Measurements from ENCODE around the gene SPATS2L. TPM values are rescaled to one million over a fixed set of nuclear protein-coding genes. Genes with fewer than 3 reads are reported as not detected.

The SPATS2L gene
- total RNA-seq, 1 donor from 2014 or later, result 100 TPM

GRCh38 chr2:200356321-200356720, 49.8 kb downstream of the SPATS2L start:
- Histone ChIP-seq H3K4me3 (no peak overlapping the region), H3K9me3 (no peaks in the 10 kb centered on the region), H3K4me1 (peaks cover 12% of the 10 kb centered on the region), H3K27ac (no peak overlapping the region), H3K36me3 (no peaks in the 10 kb centered on the region), H3K27me3 (ENCODE audit: low read depth) (no peaks in the 10 kb centered on the region)
- no peak for DNase-seq
- intact Hi-C loops (cut with DNase I), result no loop called here
- no peak for ATAC-seq
- TF ChIP-seq, protein P1, sequence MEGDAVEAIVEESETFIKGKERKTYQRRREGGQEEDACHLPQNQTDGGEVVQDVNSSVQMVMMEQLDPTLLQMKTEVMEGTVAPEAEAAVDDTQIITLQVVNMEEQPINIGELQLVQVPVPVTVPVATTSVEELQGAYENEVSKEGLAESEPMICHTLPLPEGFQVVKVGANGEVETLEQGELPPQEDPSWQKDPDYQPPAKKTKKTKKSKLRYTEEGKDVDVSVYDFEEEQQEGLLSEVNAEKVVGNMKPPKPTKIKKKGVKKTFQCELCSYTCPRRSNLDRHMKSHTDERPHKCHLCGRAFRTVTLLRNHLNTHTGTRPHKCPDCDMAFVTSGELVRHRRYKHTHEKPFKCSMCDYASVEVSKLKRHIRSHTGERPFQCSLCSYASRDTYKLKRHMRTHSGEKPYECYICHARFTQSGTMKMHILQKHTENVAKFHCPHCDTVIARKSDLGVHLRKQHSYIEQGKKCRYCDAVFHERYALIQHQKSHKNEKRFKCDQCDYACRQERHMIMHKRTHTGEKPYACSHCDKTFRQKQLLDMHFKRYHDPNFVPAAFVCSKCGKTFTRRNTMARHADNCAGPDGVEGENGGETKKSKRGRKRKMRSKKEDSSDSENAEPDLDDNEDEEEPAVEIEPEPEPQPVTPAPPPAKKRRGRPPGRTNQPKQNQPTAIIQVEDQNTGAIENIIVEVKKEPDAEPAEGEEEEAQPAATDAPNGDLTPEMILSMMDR (IDR thresholded peaks at IDR 0.05), result no peak

GRCh38 chr2:200356857-200357384, 50.4 kb downstream of the SPATS2L start:
- Histone ChIP-seq H3K27me3 (ENCODE audit: low read depth) (no peaks in the 10 kb centered on the region), H3K36me3 (no peaks in the 10 kb centered on the region), H3K9me3 (no peaks in the 10 kb centered on the region), H3K4me3 (no peak overlapping the region), H3K27ac (no peak overlapping the region), H3K4me1 (peaks cover 12% of the 10 kb centered on the region)
- TF ChIP-seq, protein P1 (IDR thresholded peaks at IDR 0.05), result no peak
- ATAC-seq (no peak), DNase-seq (no peak)
- intact Hi-C loops (cut with DNase I), result no loop called here

DNA sequence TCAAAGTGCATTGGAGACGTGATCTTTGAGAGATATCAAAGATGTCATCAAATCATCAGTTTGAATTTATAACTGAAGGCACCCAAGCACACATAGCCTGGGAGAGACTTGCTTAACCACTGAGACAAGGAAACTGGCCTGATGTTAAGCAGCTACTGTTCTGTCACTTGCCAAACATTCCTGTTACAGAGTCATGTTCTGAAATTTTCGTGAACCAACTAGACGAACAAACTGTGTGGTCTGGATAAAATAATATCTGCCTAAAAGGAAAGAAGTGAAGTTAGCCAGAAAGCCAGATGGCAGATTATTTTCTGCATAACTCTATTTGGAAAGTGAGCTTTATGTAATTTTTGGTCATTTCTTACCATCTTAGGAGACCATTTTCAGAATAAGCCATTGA, 51.4 kb downstream of the SPATS2L start:
- no peak overlapping the region for H3K27ac ChIP-seq
- no peak for ATAC-seq

GRCh38 chr2:200359552-200359951, 53.1 kb downstream of the SPATS2L start:
- intact Hi-C loops (cut with DNase I), result no loop called here
- Histone ChIP-seq H3K27me3 (ENCODE audit: low read depth) (no peaks in the 10 kb centered on the region), H3K36me3 (no peaks in the 10 kb centered on the region), H3K4me3 (no peak overlapping the region), H3K27ac (no peak overlapping the region), H3K4me1 (no peaks in the 10 kb centered on the region), H3K9me3 (no peaks in the 10 kb centered on the region)
- TF ChIP-seq, protein P1 (IDR thresholded peaks at IDR 0.05), result no peak
- ATAC-seq, result no peak
- DNase-seq, result no peak

More for the DNA sequence above, 51.4 kb downstream of the SPATS2L start:
- no peak for DNase-seq
- no peaks in the 10 kb centered on the region for H3K9me3 ChIP-seq
- H3K4me1 ChIP-seq, result peaks cover 4% of the 10 kb centered on the region
- TF ChIP-seq, protein P1 (IDR thresholded peaks at IDR 0.05), result no peak
- intact Hi-C loops (cut with DNase I), result no loop called here
- H3K27me3 ChIP-seq (ENCODE audit: low read depth), result no peaks in the 10 kb centered on the region
- H3K4me3 ChIP-seq, result no peak overlapping the region
- no peaks in the 10 kb centered on the region for H3K36me3 ChIP-seq

- no peaks in the 10 kb centered on the region for H3K9me3 ChIP-seq
- no peaks in the 10 kb centered on the region for H3K27me3 ChIP-seq (ENCODE audit: low read depth)
- intact Hi-C loops (cut with DNase I), result no loop called here
- DNase-seq (no peak), ATAC-seq (no peak)
- H3K4me1 ChIP-seq, result no peaks in the 10 kb centered on the region
- no peaks in the 10 kb centered on the region for H3K36me3 ChIP-seq
- H3K4me3 ChIP-seq, result no peak overlapping the region
- TF ChIP-seq, protein P1 (IDR thresholded peaks at IDR 0.05), result no peak
- no peak overlapping the region for H3K27ac ChIP-seq
Observed at GRCh38 chr2:200360364-200360763, 53.9 kb downstream of the SPATS2L start.

All from lower lobe of right lung (tissue), 2 donors.